ENCODE data around the gene TRIM58. TPM values are rescaled to one million over a fixed set of nuclear protein-coding genes. Genes with fewer than 3 reads are reported as not detected.

The TRIM58 gene
- total and polyA plus RNA-seq, 9 of the 15 experiments (the other 6 are each of a cell fraction or from before 2014, with no cell fraction given), result 3.8 to 19.1 (median 7.2) TPM

DNA sequence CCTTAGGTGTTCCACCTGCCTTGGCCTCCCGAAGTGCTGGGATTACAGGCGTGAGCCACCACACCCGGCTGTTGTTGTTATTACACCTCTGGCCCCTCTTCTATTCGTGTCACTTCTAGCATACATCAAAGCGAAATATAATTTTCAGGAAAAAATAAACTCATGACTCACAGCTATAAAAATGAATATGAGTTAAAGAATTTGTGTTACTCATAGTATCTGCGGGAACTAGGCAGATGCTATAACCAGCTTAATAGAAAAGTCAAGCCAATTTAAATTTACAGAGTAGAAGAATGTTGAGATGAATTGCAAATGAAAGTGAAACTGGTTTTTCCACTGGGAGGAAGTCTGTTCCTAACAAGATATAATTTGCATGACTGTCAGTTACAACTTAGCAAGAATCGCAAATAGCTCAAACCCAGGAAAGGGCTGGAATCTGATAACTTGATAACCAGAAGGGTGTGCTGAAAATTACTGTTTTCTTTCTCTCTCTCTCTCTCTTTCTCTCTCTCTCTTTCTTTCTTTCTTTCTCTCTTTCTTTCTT, 49.6 kb downstream of the TRIM58 start (continued):
- TF ChIP-seq, protein P1, sequence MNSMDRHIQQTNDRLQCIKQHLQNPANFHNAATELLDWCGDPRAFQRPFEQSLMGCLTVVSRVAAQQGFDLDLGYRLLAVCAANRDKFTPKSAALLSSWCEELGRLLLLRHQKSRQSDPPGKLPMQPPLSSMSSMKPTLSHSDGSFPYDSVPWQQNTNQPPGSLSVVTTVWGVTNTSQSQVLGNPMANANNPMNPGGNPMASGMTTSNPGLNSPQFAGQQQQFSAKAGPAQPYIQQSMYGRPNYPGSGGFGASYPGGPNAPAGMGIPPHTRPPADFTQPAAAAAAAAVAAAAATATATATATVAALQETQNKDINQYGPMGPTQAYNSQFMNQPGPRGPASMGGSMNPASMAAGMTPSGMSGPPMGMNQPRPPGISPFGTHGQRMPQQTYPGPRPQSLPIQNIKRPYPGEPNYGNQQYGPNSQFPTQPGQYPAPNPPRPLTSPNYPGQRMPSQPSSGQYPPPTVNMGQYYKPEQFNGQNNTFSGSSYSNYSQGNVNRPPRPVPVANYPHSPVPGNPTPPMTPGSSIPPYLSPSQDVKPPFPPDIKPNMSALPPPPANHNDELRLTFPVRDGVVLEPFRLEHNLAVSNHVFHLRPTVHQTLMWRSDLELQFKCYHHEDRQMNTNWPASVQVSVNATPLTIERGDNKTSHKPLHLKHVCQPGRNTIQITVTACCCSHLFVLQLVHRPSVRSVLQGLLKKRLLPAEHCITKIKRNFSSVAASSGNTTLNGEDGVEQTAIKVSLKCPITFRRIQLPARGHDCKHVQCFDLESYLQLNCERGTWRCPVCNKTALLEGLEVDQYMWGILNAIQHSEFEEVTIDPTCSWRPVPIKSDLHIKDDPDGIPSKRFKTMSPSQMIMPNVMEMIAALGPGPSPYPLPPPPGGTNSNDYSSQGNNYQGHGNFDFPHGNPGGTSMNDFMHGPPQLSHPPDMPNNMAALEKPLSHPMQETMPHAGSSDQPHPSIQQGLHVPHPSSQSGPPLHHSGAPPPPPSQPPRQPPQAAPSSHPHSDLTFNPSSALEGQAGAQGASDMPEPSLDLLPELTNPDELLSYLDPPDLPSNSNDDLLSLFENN (IDR thresholded peaks at IDR 0.05; ENCODE audit: low read depth in 2 of 2, low read length in 2 of 2), result no peak
- TF ChIP-seq PML (IDR thresholded peaks at IDR 0.05; ENCODE audit: low read length), result no peak
- no peak for TF ChIP-seq TEAD2 (tag; IDR thresholded peaks at IDR 0.05)
- no peak for TF ChIP-seq ZNF3 (CRISPR knock-in tag; IDR thresholded peaks at IDR 0.05)
- TF ChIP-seq, protein P2, sequence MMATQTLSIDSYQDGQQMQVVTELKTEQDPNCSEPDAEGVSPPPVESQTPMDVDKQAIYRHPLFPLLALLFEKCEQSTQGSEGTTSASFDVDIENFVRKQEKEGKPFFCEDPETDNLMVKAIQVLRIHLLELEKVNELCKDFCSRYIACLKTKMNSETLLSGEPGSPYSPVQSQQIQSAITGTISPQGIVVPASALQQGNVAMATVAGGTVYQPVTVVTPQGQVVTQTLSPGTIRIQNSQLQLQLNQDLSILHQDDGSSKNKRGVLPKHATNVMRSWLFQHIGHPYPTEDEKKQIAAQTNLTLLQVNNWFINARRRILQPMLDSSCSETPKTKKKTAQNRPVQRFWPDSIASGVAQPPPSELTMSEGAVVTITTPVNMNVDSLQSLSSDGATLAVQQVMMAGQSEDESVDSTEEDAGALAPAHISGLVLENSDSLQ (IDR thresholded peaks at IDR 0.05), result peak; percentile 87
- TF ChIP-seq, protein P3, sequence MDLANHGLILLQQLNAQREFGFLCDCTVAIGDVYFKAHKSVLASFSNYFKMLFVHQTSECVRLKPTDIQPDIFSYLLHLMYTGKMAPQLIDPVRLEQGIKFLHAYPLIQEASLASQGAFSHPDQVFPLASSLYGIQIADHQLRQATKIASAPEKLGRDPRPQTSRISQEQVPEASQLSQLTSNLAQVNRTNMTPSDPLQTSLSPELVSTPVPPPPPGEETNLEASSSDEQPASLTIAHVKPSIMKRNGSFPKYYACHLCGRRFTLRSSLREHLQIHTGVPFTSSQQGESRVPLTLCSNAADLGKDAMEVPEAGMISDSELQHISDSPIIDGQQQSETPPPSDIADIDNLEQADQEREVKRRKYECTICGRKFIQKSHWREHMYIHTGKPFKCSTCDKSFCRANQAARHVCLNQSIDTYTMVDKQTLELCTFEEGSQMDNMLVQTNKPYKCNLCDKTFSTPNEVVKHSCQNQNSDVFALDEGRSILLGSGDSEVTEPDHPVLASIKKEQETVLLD (IDR thresholded peaks at IDR 0.05), result no peak
- no peak for TF ChIP-seq GTF2F1 (IDR thresholded peaks at IDR 0.05; ENCODE audit: low read depth, low read length)
- no peak for TF ChIP-seq ZNF121 (CRISPR knock-in tag; conservative IDR thresholded peaks at IDR 0.05)
- TF ChIP-seq, protein P4, sequence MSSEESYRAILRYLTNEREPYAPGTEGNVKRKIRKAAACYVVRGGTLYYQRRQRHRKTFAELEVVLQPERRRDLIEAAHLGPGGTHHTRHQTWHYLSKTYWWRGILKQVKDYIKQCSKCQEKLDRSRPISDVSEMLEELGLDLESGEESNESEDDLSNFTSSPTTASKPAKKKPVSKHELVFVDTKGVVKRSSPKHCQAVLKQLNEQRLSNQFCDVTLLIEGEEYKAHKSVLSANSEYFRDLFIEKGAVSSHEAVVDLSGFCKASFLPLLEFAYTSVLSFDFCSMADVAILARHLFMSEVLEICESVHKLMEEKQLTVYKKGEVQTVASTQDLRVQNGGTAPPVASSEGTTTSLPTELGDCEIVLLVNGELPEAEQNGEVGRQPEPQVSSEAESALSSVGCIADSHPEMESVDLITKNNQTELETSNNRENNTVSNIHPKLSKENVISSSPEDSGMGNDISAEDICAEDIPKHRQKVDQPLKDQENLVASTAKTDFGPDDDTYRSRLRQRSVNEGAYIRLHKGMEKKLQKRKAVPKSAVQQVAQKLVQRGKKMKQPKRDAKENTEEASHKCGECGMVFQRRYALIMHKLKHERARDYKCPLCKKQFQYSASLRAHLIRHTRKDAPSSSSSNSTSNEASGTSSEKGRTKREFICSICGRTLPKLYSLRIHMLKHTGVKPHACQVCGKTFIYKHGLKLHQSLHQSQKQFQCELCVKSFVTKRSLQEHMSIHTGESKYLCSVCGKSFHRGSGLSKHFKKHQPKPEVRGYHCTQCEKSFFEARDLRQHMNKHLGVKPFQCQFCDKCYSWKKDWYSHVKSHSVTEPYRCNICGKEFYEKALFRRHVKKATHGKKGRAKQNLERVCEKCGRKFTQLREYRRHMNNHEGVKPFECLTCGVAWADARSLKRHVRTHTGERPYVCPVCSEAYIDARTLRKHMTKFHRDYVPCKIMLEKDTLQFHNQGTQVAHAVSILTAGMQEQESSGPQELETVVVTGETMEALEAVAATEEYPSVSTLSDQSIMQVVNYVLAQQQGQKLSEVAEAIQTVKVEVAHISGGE (CRISPR knock-in tag; IDR thresholded peaks at IDR 0.05), result no peak
- TF ChIP-seq ZNF311 (CRISPR knock-in tag; IDR thresholded peaks at IDR 0.05), result peak; percentile 63; the same call in 1 of the 2 replicates
- TF ChIP-seq SIN3A (IDR thresholded peaks at IDR 0.05; ENCODE audit: borderline replicate concordance in 2 of 2, control insufficient read depth in 1 of 2, low read depth in 2 of 2, low read length in 2 of 2), result no peak
- no peak for TF ChIP-seq NFXL1 (CRISPR knock-in tag; IDR thresholded peaks at IDR 0.05)
- TF ChIP-seq, protein P5, sequence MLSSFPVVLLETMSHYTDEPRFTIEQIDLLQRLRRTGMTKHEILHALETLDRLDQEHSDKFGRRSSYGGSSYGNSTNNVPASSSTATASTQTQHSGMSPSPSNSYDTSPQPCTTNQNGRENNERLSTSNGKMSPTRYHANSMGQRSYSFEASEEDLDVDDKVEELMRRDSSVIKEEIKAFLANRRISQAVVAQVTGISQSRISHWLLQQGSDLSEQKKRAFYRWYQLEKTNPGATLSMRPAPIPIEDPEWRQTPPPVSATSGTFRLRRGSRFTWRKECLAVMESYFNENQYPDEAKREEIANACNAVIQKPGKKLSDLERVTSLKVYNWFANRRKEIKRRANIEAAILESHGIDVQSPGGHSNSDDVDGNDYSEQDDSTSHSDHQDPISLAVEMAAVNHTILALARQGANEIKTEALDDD (IDR thresholded peaks at IDR 0.05), result peak; percentile 56; the same call in 1 of the 2 replicates
- 0 out of 2 replicates have a peak, but pooled peaks have one; percentile 50 for TF ChIP-seq POLR2H (tag; IDR thresholded peaks at IDR 0.05; ENCODE audit: low read depth)
- peak; percentile 79 for TF ChIP-seq LEF1 (IDR thresholded peaks at IDR 0.05)
- TF ChIP-seq SMARCA4 (IDR thresholded peaks at IDR 0.05), result peak; percentile 51
- no peak for TF ChIP-seq MBD2 (IDR thresholded peaks at IDR 0.05; ENCODE audit: borderline replicate concordance, low read depth)
